HEK293 (cell line): ENCODE results near the gene RALGAPA1.

Source experiments
- HOXA7 ChIP-seq: sonication (generic); formaldehyde crosslinking; IDR thresholded peaks from 2 replicates; pipeline ENCODE4 v1.8.1; 2022; ENCODE audit warnings: missing genetic modification reagents, borderline replicate concordance
- MYNN ChIP-seq: fragments of 450-650 bp; formaldehyde crosslinking; IDR thresholded peaks from 2 replicates; pipeline ENCODE4 v1.5.1; 2016; ENCODE audit warnings: missing biosample characterization, missing genetic modification characterization, borderline replicate concordance
- PRDM1 ChIP-seq: fragments of 450-650 bp; formaldehyde crosslinking; IDR thresholded peaks from 2 replicates; pipeline ENCODE4; 2016; ENCODE audit warnings: missing biosample characterization, missing genetic modification characterization
- REST ChIP-seq: fragments of 450-650 bp; formaldehyde crosslinking; IDR thresholded peaks from 2 replicates; pipeline ENCODE4 v1.5.1; 2016; ENCODE audit warnings: missing biosample characterization, missing genetic modification characterization
- TCF7L2 ChIP-seq: IDR thresholded peaks from 2 replicates; pipeline ENCODE4 v1.6.1; 2011; ENCODE audit warnings: low read depth, mild to moderate bottlenecking, inconsistent platforms, low read length, moderate library complexity, borderline replicate concordance
- ZBTB11 ChIP-seq: fragments of 450-650 bp; formaldehyde crosslinking; conservative IDR thresholded peaks from 2 replicates; pipeline ENCODE4 v1.5.1; 2016; ENCODE audit warnings: low read depth, missing biosample characterization, missing genetic modification characterization
- ZNF16 ChIP-seq: fragments of 450-650 bp; formaldehyde crosslinking; IDR thresholded peaks from 2 replicates; pipeline ENCODE4 v1.5.1; 2016; ENCODE audit warnings: low read depth, missing biosample characterization, missing genetic modification characterization
- ZNF2 ChIP-seq: fragments of 450-650 bp; formaldehyde crosslinking; IDR thresholded peaks from 2 replicates; pipeline ENCODE4 v1.5.1; 2016; ENCODE audit warnings: missing biosample characterization, missing genetic modification characterization
- ZNF501 ChIP-seq: fragments of 450-650 bp; formaldehyde crosslinking; IDR thresholded peaks from 2 replicates; pipeline ENCODE4 v1.5.1; 2016; ENCODE audit warnings: missing biosample characterization, missing genetic modification characterization
- ZNF561 ChIP-seq: fragments of 450-650 bp; IDR thresholded peaks from 2 replicates; pipeline ENCODE4 v1.5.1; 2018; ENCODE audit warnings: missing biosample characterization, missing genetic modification characterization, borderline replicate concordance
- TF ChIP-seq, protein P1 (sequence below): fragments of 450-650 bp; formaldehyde crosslinking; IDR thresholded peaks from 2 replicates; pipeline ENCODE4 v1.5.1; 2016; ENCODE audit warnings: missing biosample characterization, missing genetic modification characterization

DNA sequence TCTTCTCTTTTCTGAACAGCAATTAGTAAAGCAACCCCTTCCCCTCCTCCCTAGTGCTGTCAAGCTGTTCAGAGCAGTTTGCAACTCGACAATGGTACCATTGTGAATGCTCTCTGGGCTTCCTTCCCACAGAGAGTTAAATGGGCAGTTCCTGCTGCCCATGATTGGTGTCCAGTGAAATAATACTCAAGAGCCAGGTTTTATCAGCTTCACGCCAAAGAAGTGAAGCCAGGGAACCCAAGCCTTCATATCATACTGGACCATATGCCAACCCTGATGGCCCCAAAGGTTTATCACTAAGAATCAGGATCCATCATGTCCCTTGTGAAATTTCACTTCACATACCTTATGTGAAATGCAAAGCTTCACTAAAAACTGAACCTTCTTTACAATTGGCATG, 250.4 kb downstream of the RALGAPA1 start:
- TF ChIP-seq, protein P1, sequence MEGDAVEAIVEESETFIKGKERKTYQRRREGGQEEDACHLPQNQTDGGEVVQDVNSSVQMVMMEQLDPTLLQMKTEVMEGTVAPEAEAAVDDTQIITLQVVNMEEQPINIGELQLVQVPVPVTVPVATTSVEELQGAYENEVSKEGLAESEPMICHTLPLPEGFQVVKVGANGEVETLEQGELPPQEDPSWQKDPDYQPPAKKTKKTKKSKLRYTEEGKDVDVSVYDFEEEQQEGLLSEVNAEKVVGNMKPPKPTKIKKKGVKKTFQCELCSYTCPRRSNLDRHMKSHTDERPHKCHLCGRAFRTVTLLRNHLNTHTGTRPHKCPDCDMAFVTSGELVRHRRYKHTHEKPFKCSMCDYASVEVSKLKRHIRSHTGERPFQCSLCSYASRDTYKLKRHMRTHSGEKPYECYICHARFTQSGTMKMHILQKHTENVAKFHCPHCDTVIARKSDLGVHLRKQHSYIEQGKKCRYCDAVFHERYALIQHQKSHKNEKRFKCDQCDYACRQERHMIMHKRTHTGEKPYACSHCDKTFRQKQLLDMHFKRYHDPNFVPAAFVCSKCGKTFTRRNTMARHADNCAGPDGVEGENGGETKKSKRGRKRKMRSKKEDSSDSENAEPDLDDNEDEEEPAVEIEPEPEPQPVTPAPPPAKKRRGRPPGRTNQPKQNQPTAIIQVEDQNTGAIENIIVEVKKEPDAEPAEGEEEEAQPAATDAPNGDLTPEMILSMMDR (tag by site-specific recombination) = no peak
- TF ChIP-seq ZNF501 (tag by site-specific recombination) = no peak
- no peak for TF ChIP-seq PRDM1
- TF ChIP-seq REST (tag by site-specific recombination) = no peak
- no peak for TF ChIP-seq ZNF2 (tag by site-specific recombination)
- TF ChIP-seq ZNF16 (tag by site-specific recombination) = no peak
- TF ChIP-seq MYNN = no peak
- no peak for TF ChIP-seq ZNF561
- no peak for TF ChIP-seq HOXA7 (CRISPR knock-in tag)
- TF ChIP-seq ZBTB11 (tag by site-specific recombination) = no peak
- no peak for TF ChIP-seq TCF7L2
